Activated gamma-delta T cell treated with anti-CD3 and anti-CD28 coated beads, Interleukin-2, amount 50 U/mL, for 16 hours (primary cell): Measurements from ENCODE around the gene ZNF793.
A peak's percentile ranks its signal among the peaks of the same experiment; 100 is the strongest.

Experiments used
- DNase-seq: peaks from one replicate; pipeline ENCODE4 v3.0.0-alpha.2; 2020; ENCODE audit warnings: low read depth

Gene ZNF793

DNA sequence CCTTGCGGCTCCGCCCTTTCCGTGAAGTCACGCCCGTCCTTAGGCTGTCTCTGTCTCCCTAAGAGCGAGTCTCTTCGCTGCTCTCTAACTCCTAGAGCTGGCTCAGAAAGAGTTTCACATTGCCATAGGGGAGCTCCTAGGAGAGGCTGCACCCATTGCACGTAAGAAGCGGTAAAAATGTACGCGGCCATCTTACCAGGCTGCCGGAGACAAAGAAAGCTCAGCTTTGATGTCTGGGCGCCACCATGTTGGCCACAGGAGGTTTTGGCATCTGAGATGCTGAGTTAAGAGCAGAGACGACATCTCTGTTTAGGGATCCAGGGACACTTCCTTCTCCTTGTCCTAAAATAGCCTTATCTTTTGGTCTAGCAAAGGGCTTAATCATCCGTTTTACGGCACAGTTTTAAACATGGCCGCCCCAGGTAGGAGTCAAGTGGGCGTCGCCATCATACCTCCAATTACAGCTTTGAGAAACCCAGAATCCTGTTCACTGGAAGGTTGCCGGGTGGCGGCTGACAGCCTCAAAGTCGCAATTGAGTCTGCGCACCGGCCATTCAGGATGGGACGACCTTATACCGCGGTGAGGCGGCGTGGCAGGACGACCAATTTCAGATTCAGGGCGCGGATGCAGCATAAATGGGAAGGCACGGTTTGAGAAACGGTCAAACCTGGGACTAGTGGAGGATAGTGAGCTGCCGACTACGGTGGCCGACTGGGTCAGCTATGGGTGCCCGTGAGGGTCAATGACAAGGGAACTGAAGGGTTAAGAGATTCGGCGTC lies at the start of gene ZNF793:
TSS of gene ZNF793 (plus strand) at position 553 of the 780 bp plus-strand sequence. CDS start 16,501 bp downstream, outside the sequence.
- DNase-seq: peak; percentile 67

DNA sequence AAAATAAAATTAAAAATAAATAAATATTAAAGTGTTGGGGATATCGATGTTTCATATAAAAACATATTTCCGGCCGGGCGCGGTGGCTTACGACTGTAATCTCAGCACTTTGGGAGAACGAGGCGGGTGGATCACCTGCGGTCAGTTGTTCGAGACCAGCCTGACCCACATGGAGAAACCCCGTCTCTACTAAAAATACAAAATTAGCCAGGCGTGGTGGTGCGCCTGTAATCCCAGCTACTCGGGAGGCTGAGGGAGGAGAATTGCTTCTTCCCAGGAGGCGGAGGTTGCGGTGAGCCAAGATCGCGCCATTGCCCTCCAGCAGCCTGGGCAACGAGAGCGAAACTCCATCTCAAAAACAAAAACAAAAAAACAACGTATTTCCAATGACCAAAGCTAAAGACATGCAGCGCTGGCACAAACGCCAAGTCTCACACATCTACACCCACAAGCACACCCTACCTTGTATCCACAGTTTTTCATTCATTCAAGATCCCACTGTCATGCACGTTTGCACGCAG lies 40.4 kb upstream of the ZNF793 start:
- DNase-seq: no peak

DNA sequence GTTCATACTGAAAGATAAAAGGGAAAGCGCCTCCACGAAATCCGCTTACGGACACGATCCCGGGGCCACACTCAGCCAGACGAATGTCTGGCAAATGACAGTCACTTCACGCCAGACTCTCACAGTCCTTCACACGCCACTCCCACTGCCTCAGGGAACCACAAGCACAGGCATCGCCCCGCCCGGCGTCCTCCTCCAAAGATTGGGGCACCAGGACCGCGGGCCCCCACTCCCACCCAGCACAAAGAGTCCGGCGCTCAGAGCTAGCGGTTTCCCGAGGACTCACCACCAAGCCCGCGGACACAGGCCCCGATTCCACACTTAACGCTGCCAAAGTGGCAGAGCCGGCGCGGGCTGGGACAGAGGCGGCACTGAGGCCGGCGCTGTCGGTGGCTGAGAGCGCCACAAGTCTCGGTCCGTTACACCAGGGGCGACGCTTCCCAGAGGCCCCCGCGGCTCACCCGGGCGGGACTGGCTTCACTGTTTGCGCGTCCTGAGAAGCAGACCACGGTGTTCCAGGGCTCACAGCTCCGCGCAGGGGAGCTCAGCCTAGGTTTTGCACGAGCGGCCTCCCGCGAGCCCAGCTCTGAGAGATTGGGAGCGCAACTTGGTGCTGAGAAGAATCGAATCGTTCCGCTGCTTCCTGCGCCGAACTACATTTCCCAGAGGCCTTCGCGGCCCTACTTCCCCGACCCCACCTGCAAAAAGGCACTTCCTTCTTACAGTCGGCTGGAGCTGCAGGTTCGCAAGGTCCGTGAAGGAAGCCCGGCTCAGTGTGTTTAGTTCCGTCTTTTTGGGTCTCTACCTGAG lies 39.7 kb upstream of the ZNF793 start, which contains the start of gene ZNF569:
TSS of gene ZNF569 (minus strand) at position 647 of the 810 bp plus-strand sequence. CDS start 22,523 bp downstream, outside the sequence.
- peak; percentile 77 for DNase-seq

DNA sequence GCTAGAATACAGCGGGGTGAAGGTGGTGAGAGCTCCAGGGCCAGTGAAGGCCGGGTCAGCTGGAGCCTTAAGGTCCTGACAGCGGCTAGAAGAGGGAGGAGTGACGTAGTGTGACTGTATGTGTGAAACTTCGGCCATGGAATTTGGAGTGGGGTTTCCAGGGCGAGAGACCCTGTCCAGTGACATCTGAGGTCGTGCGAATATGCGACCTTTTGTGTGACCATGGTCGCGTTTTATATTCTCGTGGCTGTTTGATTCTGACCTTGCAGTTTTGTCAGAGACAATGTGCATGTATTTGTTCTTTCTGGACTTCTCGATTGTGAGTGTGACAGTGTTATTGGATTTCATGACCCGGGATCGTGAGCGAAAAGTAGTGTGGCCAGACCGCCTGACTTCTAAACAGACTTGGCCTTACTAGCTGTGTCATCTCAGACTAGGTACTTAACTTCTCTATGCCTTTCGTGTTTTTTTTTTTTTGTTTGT lies 39.1 kb upstream of the ZNF793 start:
- DNase-seq: no peak

DNA sequence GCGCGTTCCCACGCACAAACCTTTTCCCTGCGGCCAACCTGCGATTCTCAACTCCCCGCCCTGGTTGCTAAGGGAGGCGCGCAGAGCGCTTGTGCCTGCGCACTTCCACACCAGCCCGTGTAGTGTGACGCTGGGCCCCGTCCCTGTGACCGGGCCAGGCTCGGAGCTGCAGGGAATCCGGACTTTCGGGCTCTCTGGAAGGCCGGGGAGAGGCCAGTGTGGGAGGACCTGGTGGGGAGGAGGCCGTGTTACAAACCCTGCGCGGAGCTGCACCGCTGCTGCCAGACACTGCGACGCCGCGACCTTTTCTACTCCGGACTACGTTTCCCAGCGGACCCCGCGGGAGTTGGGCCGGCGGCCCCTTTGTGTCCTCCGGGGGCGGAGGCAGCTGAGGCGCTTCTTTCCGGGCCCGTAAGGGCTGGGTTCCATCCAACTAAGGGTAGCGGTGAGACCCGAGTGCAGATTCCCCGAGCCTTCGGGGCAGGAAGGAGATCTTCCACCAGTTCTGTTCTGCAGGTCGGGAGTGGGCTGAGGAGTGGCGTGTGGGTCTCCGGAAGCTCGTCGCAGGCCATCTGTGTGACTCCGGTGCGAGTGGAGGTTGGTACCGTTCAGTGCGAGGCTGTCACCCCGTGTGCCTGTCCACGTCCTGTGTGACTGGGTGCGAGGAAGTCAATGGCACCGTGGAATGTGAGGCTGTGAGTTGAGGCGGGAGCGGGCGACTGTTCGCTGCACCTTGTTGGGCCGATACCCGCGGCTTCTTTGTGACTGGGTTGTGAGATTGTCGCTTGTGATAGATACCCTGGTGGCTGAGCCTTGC lies 37.6 kb upstream of the ZNF793 start, which contains the start of gene ZNF570:
TSS of gene ZNF570 (plus strand) at position 396 of the 817 bp plus-strand sequence. CDS start 999 bp downstream, outside the sequence.
- DNase-seq: peak; percentile 77

DNA sequence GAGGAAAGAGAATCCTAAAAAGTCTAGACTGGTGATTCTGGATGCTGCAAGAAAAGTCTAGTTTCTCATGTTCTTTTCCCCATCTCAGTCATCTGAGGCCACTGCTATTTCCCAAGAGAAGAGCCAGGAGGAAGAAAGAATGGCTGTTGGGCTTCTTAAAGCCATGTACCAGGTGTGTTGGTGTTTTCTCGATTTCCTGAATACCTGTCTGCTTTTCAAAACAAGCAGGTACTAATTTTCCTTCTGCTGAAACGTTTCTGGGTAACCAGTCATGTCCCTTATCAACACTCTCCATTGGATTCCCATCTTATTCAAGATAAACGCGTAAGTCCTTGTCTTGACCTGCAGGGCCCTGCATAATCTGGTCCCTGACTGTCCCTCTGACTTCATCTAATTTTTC lies 36.5 kb upstream of the ZNF793 start:
- no peak for DNase-seq

DNA sequence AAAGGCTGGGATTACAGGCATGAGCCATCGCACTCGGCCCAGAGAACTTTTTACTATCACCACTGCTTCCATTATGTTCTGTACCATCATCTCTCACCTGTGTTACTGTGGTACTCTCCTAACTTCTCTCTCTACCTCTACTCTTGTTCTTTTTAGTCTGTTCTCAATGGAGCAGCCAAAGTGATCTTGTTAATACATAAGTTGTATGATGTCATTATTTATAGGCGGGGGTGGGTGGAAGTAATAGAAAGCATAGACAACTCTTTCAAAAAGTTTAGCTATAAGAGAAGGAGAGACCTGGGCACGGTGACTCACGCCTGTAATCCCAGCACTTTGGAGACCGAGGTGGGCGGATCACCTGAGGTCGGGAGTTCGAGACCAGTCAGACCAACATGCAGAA lies 34.6 kb upstream of the ZNF793 start:
- DNase-seq: no peak

DNA sequence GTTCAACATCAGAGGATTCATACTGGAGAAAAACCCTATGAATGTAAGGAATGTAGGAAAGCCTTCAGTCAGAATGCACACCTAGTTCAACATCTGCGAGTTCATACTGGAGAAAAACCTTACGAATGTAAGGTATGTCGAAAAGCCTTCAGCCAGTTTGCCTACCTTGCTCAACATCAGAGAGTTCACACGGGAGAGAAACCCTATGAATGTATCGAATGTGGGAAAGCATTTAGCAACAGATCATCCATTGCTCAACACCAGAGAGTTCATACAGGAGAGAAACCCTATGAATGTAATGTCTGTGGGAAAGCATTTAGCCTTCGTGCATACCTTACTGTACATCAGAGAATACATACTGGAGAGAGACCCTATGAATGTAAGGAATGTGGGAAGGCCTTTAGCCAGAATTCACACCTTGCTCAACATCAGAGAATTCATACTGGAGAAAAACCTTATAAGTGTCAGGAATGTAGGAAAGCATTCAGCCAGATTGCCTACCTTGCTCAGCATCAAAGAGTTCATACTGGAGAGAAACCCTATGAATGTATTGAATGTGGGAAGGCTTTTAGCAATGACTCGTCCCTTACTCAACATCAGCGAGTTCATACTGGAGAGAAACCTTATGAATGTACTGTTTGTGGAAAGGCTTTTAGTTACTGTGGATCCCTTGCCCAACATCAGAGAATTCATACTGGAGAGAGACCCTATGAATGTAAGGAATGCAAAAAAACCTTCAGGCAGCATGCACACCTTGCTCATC lies 22.2 kb upstream of the ZNF793 start:
- no peak for DNase-seq

DNA sequence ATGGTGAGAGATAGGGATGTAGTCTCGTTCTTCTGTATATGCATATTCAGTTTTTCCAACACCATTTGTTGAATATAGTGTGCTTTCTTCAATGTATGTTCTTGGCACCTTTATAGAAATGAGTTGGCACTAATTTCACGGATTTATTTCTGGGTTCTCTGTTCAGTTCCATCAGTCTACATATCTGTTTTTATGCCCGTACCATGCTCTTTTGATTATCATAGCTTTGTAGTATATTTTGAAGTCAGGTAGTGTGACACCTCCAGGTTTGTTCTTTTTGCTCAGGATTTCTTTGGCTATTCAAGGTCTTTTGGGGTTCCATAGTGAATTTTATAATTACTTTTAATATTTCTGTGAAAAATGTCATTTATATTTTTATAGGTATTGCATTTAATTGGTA lies 14.5 kb upstream of the ZNF793 start:
- DNase-seq: no peak

DNA sequence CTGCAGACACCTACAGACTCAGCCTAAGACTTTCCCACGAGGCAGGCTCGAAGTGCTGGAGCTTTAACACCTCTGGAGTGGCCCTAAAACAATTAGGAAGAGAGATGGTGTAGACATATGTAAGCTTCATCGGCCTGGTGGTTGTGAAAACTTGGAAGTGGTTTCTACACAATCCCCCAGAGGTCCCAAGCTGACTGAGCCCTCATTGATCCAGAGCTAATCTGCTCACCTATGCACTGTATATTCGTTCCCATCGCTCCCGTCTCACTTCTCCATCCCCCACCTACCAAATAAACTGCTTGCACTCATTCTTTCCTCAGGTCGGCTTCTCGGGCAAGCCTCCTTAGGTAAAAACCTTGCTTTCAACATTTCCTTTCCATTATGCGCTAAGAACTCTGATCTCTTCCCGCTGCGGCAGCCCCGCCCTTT lies 767 bp upstream of the ZNF793 start:
- no peak for DNase-seq

DNA sequence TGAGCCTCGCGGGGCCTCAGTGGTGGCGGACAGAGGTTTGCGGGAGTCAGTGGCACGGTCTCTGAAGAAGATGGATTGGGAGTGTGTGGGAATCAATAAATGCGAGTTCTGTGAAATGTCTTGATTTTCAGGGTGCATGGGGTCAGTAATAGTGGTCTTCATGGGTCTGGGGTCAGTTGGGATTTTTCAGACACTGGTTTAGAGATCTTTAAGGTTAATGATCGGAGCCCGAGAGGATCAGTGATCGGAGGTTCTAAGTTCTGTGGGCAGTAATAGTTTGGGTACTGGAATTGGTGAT lies 377 bp downstream of the ZNF793 start:
- DNase-seq: no peak

DNA sequence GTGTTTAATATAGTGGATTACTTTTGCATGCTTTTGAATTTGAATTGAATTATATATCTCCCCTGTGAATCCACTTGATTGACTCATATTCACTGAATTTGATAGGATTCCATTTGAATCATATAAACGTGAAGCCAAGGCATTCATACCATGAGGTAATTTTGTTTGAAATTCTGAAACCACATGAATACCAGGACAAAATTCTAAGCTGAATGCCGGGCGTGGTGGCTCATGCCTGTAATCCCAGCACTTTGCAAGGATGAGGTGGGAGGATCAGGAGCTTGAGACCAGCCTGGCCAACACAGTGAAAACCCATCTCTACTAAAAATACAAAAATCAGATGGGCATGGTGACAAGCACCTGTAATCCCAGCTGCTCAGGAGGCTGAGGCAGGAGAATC lies 4.4 kb downstream of the ZNF793 start:
- no peak for DNase-seq

DNA sequence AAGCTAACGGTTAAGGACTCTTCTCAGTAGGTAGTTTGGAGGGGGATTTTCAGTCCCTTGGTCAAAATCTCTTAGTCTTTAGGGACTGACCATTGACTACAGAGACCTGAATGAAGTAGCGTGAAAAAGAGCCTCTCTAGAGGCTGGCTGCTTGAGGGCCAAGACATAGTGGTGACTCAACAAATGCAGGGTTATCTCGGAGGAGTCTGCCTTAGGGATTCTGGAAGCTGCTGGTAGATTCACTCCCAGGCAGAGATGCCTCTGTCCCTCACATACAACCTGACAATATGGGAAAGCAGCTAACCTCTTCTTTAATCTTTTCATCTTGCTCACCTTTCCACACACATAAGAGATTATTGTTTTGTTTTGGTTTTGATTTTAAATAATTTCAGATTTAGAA lies 5.1 kb downstream of the ZNF793 start:
- DNase-seq: no peak

DNA sequence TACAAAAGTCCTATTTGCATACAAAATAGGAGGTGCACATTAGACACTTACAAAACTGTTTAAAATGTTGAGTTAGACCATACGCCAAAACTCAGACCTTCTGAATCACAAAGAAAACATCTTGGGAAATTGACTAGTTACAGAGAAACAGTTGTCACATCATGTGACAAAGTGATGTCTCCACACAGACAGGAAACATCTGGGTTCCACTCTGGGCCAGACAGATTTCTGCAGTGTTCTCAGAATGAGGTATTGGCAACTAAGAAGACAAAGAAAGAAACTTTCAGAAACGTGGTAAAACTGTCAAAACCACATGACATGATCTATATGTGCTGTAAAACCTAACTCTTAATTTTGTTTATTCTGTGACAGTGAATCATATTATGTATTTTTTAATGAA lies 6.7 kb downstream of the ZNF793 start:
- DNase-seq: no peak

DNA sequence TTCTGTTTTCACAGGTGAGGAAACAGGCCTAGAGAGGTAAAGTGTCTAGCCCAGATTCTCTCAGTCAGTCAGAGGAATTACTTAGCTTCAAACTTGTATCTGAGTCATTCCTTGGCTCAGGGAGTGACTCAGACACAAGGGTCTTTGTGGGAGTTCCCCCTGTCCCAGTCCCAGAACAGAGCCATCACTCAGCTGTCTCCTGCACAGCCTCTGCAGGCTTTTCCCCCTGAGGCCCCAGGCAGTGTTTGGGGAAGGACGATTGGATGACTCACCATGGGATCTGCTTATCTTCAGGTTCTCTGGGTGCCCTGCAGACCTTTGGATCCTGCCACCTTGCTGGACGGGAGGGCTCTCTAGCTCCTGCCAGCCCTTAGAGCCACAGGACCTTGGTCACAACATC lies 13.2 kb downstream of the ZNF793 start:
- DNase-seq: no peak

DNA sequence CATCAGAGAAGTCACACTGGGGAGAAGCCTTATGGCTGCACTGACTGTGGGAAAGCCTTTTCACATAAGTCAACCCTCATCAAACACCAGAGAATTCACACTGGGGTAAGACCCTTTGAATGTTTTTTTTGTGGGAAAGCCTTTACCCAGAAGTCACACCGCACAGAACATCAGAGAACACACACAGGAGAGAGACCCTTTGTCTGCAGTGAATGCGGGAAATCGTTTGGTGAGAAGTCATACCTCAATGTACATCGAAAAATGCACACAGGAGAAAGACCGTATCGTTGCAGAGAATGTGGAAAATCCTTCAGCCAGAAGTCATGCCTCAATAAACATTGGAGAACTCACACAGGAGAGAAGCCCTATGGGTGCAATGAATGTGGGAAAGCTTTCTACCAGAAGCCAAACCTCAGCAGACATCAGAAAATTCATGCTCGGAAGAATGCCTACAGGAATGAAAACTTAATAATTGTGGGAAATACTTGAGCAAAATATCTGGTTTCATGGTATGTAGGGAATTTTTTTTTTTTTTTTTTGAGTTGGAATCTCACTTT lies 30.7 kb downstream of the ZNF793 start:
- no peak for DNase-seq

DNA sequence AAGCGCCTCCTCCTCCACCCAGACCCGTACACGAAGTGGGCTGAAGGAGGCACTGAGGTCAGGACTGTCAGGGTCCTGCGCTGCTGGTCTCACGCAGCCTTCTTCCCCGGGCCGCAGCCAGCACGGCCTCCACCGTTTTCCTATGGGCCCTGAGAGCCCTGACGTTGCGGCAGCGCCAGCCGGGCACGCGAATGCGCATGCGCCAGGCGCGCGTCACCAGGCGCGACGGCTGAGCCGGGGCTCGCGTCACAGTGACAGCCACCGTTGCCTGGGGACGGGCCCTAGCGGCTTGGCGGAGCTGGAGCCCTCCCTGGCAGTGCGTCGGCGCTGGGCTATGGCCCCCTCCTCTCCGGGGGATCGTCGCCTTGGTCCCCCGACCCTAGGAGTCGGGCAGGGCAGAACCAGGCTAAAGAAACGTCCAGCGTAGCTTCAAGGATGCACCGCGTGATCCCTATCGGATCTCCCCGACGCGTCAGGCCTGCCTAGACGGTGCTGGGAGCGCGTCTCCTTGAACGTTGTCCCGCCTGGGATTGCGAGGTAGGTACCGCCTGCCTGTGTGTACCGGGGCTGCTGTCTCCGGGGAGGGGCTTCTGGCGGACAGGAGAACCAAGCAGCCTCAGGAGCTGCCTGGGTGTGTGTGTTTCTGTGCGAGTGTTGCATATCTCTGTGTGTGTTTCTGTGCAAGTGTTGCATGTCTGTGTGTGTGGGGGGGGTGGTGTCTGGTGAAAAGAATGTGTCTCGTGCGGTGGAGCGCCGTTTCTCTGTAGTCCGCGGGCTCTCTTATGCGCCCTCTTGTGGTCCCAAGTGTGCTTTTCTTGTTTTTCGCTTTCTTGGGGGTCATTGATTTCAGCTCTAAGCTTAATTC lies 44.6 kb downstream of the ZNF793 start:
- no peak for DNase-seq

DNA sequence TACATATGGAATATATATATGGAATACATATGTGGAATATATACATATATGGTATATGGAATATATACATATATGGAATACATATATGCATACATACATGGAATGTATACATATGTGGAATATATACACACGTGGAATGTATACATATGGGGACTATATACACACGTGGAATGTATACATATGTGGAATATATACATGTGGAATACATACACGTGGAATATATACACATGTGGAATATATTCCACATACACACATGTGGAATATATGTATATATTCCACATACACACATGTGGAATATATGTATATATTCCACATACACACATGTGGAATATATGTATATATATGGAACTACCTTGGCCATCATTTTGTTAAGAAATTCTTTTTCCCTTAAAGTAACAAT lies 56.8 kb downstream of the ZNF793 start:
- no peak for DNase-seq

DNA sequence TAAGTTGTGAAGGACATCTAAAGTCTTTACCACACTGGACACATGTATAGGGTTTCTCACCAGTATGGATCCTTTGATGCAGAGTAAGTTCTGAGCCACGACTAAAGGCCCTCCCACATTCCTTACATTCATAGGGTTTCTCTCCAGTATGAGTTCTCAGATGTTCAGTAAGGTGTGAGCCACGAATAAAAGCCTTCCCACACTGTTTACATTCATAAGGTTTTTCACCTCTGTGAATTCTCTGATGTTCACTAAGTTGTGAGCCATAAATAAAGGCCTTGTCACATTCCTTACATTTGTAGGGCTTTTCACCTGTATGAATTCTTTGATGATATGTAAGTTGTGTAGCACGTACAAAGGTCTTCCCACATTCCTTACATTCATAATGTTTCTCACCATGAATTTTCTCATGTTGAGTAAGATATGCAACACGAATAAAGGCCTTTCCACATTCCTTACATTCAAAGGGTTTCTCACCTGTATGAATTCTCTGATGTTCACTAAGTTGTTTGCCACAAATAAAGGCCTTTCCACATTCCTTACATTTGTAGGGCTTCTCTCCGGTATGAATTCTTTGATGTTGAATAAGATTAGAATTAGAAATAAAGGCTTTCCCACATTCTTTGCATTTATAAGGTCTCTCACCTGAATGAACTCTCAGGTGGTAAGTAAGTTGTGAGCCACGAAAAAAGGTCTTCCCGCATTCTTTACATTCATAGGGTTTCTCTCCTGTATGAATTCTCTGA lies 58.1 kb downstream of the ZNF793 start:
- no peak for DNase-seq
